RWPE2 (cell line): ENCODE measurements around the gene ZC2HC1B.

ENCODE experiments used
- ATAC-seq: fragments of 200-7000 bp; cut with Tn5 transposase; 3 replicates; pipeline ENCODE4 v1.9.1; 2021; ENCODE audit warnings: low read depth
- DNase-seq: peaks from one replicate; pipeline ENCODE4 v3.0.0-alpha.2; 2020; ENCODE audit warnings: low spot score
- H3K27ac ChIP-seq: fragments of 450-650 bp; 2 replicates; pipeline ENCODE4 v1.5.1; 2017; ENCODE audit warnings: mild to moderate bottlenecking; ENCODE audit not compliant: poor library complexity, severe bottlenecking
- H3K27me3 ChIP-seq: fragments of 250-450 bp; sonication (Bioruptor Pico); 2 replicates; pipeline ENCODE4 v1.5.1; 2021; ENCODE audit warnings: mild to moderate bottlenecking, moderate library complexity; ENCODE audit not compliant: insufficient read depth, poor library complexity, severe bottlenecking
- H3K36me3 ChIP-seq: fragments of 250-450 bp; sonication (Bioruptor Pico); 2 replicates; pipeline ENCODE4 v1.5.1; 2020; ENCODE audit warnings: low read depth, mild to moderate bottlenecking, moderate library complexity
- H3K4me1 ChIP-seq: fragments of 250-450 bp; sonication (Bioruptor Pico); 2 replicates; pipeline ENCODE4 v1.5.1; 2021; ENCODE audit warnings: mild to moderate bottlenecking, moderate library complexity; ENCODE audit not compliant: insufficient read depth, poor library complexity, severe bottlenecking
- H3K4me3 ChIP-seq: fragments of 250-450 bp; sonication (Bioruptor Pico); 2 replicates; pipeline ENCODE4 v1.5.1; 2021; ENCODE audit warnings: mild to moderate bottlenecking, moderate library complexity; ENCODE audit not compliant: severe bottlenecking
- H3K9me3 ChIP-seq: fragments of 250-450 bp; sonication (Bioruptor Pico); 2 replicates; pipeline ENCODE4 v1.5.1; 2021; ENCODE audit warnings: mild to moderate bottlenecking, moderate library complexity; ENCODE audit not compliant: severe bottlenecking
- CTCF ChIP-seq: fragments of 450-650 bp; IDR thresholded peaks from one replicate; pipeline ENCODE4 v1.5.1; 2017; ENCODE audit warnings: mild to moderate bottlenecking, moderate library complexity; ENCODE audit not compliant: poor library complexity, severe bottlenecking

ZC2HC1B gene

GRCh38 chr6:143864234-143864633 lies at the start of gene ZC2HC1B:
Gene ZC2HC1B (plus strand): TSS chr6:143864474. CDS start chr6:143864540, 66 bp downstream.
- H3K4me3 ChIP-seq, result no peak within 1 kb of the TSS
- peaks cover 56% of the 10 kb centered on the region for H3K36me3 ChIP-seq
- H3K27ac ChIP-seq, result no peak within 1 kb of the TSS
- ATAC-seq (no peak), DNase-seq (no peak)
- H3K9me3 ChIP-seq, result no peaks in the 10 kb centered on the region
- H3K27me3 ChIP-seq, result no peaks in the 10 kb centered on the region
- H3K4me1 ChIP-seq, result no peaks in the 10 kb centered on the region
- TF ChIP-seq CTCF, result no peak

- TF ChIP-seq CTCF, result no peak
- Histone ChIP-seq H3K36me3 (no peaks in the 10 kb centered on the region; the same call in none of the 2 replicates), H3K4me3 (no peak overlapping the region), H3K27me3 (no peaks in the 10 kb centered on the region), H3K4me1 (peaks cover 2% of the 10 kb centered on the region), H3K27ac (no peak overlapping the region), H3K9me3 (no peaks in the 10 kb centered on the region)
- DNase-seq, result no peak
- no peak for ATAC-seq
Measured at GRCh38 chr6:143817621-143818020, 46.7 kb upstream of the ZC2HC1B start.

- DNase-seq, result no peak
- Histone ChIP-seq H3K4me1 (peaks cover 12% of the 10 kb centered on the region), H3K27ac (no peak overlapping the region), H3K9me3 (no peaks in the 10 kb centered on the region), H3K4me3 (no peak overlapping the region), H3K36me3 (peaks cover 9% of the 10 kb centered on the region), H3K27me3 (no peaks in the 10 kb centered on the region)
- TF ChIP-seq CTCF, result no peak
- no peak for ATAC-seq
Measured at GRCh38 chr6:143821359-143821758, 42.9 kb upstream of the ZC2HC1B start.

GRCh38 chr6:143822584-143823024 lies 41.7 kb upstream of the ZC2HC1B start:
- H3K36me3 ChIP-seq, result peaks cover 9% of the 10 kb centered on the region
- no peak for DNase-seq
- no peaks in the 10 kb centered on the region for H3K27me3 ChIP-seq
- peaks cover 12% of the 10 kb centered on the region for H3K4me1 ChIP-seq
- ATAC-seq, result no peak
- peak overlapping the region; percentile 25 for H3K27ac ChIP-seq
- H3K9me3 ChIP-seq, result no peaks in the 10 kb centered on the region
- no peak overlapping the region for H3K4me3 ChIP-seq
- no peak for TF ChIP-seq CTCF

GRCh38 chr6:143823548-143823947 lies 40.7 kb upstream of the ZC2HC1B start:
- Histone ChIP-seq H3K4me1 (peaks cover 12% of the 10 kb centered on the region), H3K36me3 (peaks cover 9% of the 10 kb centered on the region), H3K27me3 (no peaks in the 10 kb centered on the region), H3K27ac (peak overlapping the region; percentile 25), H3K9me3 (no peaks in the 10 kb centered on the region), H3K4me3 (no peak overlapping the region)
- peak; percentile 77 for ATAC-seq
- DNase-seq, result no peak
- no peak for TF ChIP-seq CTCF
